ENCODE data around the gene EPHB2.

DNA sequence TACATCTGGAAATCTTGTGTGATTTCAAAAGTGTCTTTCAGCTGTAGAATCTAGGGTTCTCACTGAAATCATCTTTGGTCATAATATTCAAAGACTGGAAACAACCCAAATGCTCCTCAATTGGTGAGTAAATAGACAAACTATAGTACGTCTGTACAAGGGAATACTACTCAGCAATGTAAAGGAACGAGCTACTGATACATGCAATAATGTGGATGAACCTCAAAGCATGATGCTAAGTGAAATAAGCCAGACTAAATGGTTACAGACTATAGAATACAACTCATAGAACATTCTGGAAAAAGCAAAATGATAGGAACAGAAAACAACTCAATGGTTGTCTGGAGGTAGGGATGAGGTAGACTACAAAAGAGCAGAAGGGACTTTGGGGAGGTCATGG, 259.5 kb downstream of the EPHB2 start:
- TF ChIP-seq EZH2 (IDR thresholded peaks at IDR 0.05) (no peak), FOXP2 (optimal IDR thresholded peaks at IDR 0.05; ENCODE audit: control extremely low read depth, extremely low read length, insufficient read depth) (no peak)

Measured in SK-N-MC (cell line).